NOMO-1 (cell line): ENCODE measurements around the gene ERC1.

Experiments
- DNase-seq, 2 experiments: peaks; one replicate each; lab custom pipeline; 2025; ENCODE audit not compliant: unreplicated experiment in 2 of 2; lab: John Stamatoyannopoulos, UW

The ERC1 gene

DNA sequence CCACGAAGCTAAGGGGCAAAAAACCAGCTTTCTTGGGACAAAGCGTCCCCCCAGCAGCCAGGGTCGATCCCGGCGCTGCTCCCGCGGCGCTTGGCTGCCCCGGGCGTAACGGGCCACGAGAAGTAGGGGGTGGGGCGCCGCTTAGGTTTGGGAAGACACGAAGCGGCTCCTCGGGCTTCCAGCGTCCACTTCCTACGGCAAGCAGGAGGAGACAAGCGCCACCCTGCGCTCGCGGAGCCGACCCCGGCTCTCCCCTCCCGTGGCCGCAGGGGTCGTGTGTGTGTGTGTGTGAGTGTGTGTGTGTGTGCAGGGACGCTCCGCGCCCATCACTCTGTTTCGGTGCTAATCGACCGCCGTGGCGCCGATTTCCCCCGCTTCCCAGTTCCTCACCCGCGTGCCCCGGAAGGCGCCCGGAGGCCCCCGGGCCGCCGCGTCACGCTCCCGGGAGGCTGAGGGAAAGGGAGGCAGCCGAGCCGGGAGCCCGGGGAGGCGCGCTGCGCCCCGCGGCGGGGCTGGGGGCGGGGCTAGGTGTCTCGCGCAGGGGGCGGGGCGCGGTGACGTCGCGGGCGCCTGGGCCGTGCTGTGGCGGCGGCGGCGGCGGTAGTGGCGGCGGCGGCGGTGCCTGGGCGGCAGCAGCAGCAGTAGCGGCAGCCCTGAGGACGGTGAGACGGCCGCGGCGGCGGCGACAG, at the start of gene ERC1:
Gene ERC1 (plus strand): TSS at position 563 of the 689 bp plus-strand sequence. CDS start 36,681 bp downstream, outside the sequence.
- peak; percentile 59 to 82 for DNase-seq

DNA sequence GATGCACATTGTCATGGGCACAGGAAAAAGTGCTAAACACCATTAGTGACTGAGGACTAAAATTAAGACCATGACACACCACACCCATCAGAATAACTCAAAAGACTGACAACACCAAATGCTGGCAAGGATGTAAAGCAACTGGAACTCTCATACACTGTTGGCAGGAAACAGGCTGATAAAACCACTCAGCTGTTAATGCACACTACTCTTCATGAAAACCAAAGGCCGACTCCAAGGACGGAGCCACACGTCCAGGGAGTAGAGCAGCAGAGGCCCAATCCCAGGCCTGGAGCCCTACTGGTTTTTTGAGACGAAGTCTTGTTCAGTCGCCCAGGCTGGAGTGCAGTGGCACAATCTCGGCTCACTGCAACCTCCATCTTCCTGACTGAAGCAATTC, 48.0 kb upstream of the ERC1 start:
- no peak for DNase-seq

GRCh38 chr12:944211-944610, 46.8 kb upstream of the ERC1 start:
- no peak for DNase-seq

GRCh38 chr12:946212-946611, 44.8 kb upstream of the ERC1 start:
- DNase-seq: no peak

GRCh38 chr12:946631-947030, 44.4 kb upstream of the ERC1 start:
- no peak for DNase-seq

DNA sequence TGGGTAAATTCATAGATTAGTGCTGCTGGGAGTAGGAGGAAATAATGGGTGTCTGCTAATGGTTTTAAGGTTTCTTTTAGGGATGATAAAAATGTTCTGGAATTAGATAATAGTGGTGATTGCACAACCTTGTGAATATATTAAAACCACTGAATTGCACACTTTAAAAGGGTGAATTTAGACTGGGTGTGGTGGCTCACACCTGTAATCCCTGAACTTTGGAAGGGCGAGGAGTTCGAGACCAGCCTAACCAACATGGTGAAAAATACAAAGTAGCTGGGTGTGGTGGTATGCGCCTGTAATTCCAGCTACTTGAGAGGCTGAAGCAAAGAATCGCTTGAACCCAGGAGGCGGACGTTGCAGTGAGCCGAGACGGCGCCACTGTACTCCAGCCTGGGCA, 42.8 kb upstream of the ERC1 start:
- no peak for DNase-seq

DNA sequence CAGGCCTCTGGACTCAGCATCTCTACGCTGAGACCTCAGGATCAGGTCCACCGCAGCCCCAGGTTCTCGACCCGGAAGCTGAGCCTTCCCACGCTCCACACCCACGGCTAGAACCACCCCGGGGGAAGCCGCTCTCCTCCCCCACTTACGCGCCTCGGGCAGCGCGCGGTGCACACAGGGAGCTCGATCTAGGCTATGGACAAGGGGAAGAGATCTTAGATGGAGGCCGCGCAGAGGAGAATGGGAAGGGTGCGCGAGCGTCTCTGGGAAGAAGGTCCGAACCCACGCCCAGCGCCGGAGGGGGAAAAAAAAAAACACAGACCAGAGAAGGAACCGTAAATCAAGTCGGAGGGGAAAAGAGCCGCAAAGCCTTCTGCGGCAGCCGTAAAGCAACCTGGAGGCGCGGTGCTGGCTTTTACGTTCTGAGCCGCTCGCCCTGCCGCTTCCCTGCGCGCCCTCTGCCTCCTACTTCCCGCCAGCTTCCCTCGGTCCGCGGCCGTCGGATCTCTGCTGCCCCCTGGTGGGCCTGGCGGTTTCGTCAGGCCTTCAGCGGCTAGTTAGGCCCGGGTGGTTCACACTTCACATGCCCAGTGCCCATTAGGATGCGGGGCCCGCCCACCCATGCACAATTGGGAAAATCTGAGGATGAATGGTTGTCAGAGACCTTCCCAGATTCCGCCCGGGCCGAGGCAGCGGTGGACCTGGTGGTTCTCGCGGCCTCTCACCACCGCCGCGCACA, 41.4 kb upstream of the ERC1 start, which contains the start of gene RAD52:
Gene RAD52 (minus strand): TSS at position 242 of the 739 bp plus-strand sequence. CDS start 16,636 bp downstream, outside the sequence.
- peak; percentile 99 for DNase-seq

- no peak for DNase-seq
These were observed 39.8 kb upstream of the ERC1 start for GRCh38 chr12:951176-951575.

DNA sequence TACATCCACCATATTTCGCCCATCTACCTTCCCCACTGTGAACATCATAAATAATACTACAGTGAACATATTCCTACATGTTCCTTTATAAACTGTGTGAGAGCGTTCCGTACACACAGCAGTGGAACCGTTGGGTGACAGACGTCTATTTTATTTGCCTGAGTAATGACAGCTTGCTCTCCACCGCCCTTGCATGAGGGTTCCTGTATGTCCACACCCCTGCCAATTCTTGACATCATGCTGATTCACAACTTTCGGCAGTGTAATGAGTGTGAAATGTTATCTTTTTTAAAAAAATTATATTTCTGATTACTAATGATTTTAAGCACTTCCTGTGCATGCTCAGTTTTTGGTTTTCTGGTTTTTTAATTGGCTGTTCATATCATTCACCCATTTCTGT, 37.2 kb upstream of the ERC1 start:
- DNase-seq: no peak

DNA sequence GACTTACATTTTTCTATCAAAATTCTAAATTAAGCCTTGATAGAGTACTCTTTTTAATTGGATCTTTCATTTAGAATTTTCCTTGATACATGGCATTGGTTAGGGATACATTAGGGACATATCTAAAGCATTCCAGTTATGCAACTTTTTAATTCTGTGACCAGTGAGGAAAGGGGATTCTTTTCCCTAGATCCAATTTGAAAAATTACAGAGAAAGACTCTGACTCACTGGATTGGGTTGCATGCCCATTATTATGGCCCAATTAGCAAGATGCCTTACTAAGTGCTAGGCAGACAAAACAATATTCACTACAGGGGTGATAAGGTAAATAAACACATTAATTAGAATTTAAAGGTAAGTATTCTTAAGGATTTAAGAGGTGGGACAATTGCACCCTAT, 36.3 kb upstream of the ERC1 start:
- DNase-seq: no peak

- no peak for DNase-seq
These were observed 35.1 kb upstream of the ERC1 start for GRCh38 chr12:955939-956338.

- no peak for DNase-seq
These were observed 32.4 kb upstream of the ERC1 start for GRCh38 chr12:958588-959123.

GRCh38 chr12:966724-967123, 24.3 kb upstream of the ERC1 start:
- DNase-seq: peak; percentile 57 to 64

DNA sequence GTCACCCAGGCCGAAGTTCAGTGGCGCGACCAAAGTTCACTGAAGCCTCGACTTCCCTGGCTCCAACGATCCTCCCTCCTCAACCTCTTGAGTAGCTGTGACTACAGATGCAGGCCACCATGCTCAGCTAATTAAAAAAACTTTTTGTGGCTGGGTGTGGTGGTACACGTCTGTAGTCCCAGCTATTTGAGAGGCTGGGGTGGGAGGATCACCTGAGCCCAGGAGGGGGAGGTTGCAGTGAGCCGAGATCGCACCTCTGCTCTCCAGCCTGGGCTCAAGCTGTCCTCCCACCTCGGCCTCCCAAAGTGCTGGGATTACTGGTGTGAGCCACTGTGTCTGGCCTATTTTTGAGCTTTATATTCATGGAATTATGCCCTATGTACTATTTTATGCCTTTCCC, 23.4 kb upstream of the ERC1 start:
- no peak for DNase-seq

- no peak for DNase-seq
These were observed 22.5 kb upstream of the ERC1 start for GRCh38 chr12:968545-968944.

DNA sequence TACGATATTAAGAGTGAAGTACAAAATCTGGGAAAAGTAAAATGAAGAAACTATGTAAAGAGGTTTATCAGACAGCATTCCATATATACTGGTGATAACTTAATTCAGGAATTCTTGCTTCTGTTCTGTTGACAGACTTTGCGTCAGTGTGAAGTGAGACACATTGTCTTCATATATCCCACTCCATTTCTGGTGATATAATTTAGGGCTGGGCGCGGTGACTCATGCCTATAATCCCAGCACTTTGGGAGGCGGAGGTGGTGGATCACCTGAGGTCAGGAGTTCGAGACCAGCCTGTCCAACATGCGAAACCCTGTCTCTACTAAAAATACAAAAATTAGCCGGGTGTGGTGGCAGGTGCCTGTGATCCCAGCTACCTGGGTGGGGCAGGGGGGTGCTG, 21.2 kb upstream of the ERC1 start:
- no peak for DNase-seq

DNA sequence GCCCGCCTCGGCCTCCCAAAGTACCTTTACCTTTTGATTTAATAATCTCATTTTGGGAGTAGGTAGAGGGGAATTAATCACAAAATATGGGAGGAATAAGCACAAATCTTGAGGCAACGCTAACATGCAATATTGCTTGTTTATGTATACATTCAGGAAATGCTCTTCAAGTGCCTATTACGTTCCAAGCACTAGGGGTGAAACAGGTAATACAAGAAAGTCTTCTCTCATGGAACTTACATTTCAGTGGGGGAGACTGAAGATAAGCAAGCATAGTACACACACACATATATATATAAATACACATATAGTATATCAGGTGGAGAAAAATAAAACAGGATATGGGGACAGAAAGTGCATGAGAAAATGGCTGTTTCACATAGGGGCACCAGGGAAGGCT, 19.0 kb upstream of the ERC1 start:
- no peak for DNase-seq

DNA sequence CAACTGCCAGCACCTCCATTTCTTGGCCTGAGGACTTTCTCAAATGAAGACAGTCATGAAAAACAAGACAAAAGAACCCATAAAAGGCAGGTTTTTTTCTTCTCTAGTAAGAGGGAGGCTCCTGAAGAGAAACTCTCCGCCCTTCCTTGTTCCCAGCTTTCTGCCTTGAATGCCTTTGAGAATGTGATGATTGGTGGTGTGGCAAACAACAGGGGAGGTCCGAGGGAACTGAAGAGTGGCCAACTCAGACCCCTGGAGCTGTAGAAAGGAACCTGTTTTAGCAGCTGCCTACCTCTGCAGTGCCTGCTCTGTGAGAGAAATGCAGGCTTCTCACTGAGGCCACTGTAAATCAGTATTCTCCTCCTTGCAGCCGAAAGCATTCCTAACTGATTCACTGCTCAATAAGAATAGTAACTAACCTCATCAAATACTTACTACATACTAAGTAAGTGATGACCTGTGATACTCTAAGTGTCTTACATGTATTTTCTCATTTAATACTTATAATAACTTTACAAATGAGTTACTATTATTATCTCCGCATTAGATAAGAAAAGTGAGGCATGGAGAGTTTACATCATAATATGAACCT, 16.7 kb upstream of the ERC1 start:
- DNase-seq: no peak

GRCh38 chr12:976644-977043, 14.4 kb upstream of the ERC1 start:
- no peak for DNase-seq

GRCh38 chr12:977156-977555, 13.9 kb upstream of the ERC1 start:
- no peak for DNase-seq

DNA sequence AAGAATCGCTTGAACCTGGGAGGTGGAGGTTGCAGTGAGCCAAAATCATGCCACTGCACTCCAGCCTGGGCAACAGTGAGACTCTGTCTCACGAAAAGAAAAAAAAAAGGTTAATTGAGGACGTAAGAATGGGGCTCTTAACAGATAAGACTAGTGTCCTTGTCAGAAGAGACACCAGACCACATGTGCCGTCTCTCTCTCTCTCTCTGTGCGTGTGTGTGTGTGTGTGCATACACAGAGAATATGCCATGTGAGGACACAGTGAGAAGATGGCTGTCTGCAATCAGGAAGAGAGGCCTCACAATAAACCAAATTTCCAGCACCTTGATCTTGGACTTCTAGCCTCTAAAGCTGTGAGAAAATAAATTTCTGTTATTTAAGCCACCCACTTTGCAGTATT, 11.7 kb upstream of the ERC1 start:
- DNase-seq: no peak
